ENCODE measurements around the gene CPNE6.

Gene CPNE6

DNA sequence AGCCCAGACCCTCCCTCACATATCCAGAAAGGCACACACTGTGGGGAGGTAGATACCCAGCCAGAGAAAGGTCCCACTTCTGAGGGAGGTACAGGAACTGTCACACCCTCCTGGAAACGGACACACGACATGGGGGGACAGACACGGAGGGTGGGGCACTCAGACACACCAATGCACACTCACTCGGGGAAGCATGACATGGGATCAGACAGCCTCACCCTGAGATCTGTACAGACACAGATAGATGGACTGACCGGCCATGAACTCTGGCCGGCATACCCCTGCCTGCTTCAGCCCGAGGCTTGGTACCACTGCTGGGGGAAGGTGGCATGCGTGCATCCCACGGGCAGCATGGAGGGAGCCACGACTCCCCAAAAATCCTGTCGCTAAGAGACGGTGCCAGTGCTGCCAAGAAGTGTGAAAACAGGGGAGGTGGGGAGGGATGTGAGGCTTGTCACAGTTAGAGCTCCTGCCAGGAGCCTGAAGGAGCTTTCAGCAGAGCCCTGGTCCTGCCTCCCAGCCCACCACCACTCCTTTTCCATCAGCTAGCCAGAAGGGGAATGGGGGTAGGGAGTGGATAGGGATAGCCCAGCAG lies 571 bp downstream of the CPNE6 start:
- H3K4me1 ChIP-seq (ENCODE audit: control insufficient read depth, insufficient read depth, low read length, poor library complexity, severe bottlenecking), result no peaks in the 10 kb centered on the region
- H3K4me3 ChIP-seq (ENCODE audit: extremely low read depth, insufficient read depth, low read length, poor library complexity, severe bottlenecking), result no peak overlapping the region
- 89 to 98% methylated on average over 8 to 11 of the region's 12 CpGs for WGBS, 2 experiments (ENCODE audit: insufficient coverage in 2 of 2)
- no peak overlapping the region for H3K27ac ChIP-seq (ENCODE audit: low read depth, low read length, severe bottlenecking)
- no peaks in the 10 kb centered on the region for H3K36me3 ChIP-seq (ENCODE audit: control insufficient read depth, insufficient read depth, low read length)
- no peaks in the 10 kb centered on the region for H3K9me3 ChIP-seq (ENCODE audit: control insufficient read depth, low read length)

DNA sequence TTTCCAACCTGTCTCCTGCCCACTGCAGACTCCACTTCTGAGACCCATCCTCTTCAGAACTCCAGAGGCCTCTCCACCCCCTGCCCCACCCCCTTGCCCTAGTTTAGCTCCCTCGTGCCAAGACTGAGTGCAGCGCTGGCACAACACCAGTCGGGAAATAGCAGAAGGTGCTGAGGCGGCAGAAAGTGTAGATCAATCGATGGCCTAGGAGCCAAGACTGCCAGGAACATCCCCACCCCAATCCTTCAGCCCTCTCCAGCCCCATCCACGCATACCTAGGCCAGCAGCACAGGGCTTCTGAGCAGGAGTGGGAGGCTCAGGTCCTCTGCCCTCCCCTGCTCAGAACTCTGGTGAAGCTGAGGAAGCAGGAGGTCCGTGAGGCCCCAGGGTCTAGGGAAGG lies 1.1 kb downstream of the CPNE6 start:
- H3K4me1 ChIP-seq (ENCODE audit: control insufficient read depth, insufficient read depth, low read length, poor library complexity, severe bottlenecking), result no peaks in the 10 kb centered on the region
- 86 to 96% methylated on average over 2 to 4 of the region's 7 CpGs for WGBS, 2 experiments (ENCODE audit: insufficient coverage in 2 of 2)
- H3K27ac ChIP-seq (ENCODE audit: low read depth, low read length, severe bottlenecking), result no peak overlapping the region
- no peaks in the 10 kb centered on the region for H3K9me3 ChIP-seq (ENCODE audit: control insufficient read depth, low read length)
- H3K36me3 ChIP-seq (ENCODE audit: control insufficient read depth, insufficient read depth, low read length), result no peaks in the 10 kb centered on the region
- no peak overlapping the region for H3K4me3 ChIP-seq (ENCODE audit: extremely low read depth, insufficient read depth, low read length, poor library complexity, severe bottlenecking)

DNA sequence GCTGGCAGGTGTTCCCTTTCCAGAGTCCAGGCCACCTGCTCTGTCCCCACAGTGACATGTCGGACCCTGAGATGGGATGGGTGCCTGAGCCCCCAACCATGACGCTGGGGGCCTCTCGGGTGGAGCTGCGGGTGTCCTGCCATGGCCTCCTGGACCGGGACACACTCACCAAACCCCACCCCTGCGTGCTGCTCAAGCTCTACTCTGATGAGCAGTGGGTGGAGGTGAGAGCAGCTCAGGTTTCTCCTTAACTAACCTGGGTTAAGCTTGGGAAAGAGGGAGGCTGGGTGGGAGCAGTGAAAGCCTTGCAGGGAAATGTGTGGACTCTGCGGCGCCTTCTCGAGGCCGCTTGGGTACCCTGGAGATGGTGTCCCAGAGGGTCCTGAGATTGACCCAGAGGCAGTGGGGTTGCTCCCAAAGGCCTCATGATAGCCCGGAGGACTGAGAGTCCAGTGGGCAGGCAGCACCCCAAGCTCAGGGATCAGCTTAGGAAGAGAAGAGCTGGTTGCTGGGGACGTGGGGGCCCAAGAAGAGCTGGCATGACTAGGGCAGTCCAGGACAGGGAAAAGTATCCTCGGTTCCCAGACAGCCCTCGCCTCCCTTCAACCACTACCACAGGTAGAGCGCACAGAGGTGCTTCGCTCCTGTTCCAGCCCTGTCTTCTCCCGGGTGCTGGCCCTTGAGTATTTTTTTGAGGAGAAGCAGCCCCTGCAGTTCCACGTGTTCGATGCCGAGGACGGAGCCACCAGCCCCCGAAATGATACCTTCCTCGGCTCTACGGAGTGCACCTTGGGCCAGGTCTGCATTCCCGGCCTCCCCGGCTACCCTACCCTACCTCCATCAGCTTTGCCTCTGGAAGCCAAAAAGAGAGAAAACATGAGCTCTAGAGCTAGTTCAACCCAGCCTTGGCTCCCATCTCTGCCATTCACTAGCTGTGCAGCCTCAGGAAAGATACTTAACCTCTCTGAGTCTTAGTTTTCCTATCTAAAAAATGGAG lies 1.8 kb downstream of the CPNE6 start:
- Histone ChIP-seq H3K4me3 (ENCODE audit: extremely low read depth, insufficient read depth, low read length, poor library complexity, severe bottlenecking) (no peak overlapping the region), H3K36me3 (ENCODE audit: control insufficient read depth, insufficient read depth, low read length) (no peaks in the 10 kb centered on the region), H3K4me1 (ENCODE audit: control insufficient read depth, insufficient read depth, low read length, poor library complexity, severe bottlenecking) (no peaks in the 10 kb centered on the region), H3K9me3 (ENCODE audit: control insufficient read depth, low read length) (no peaks in the 10 kb centered on the region), H3K27ac (ENCODE audit: low read depth, low read length, severe bottlenecking) (no peak overlapping the region)
- 87 to 90% methylated on average over 13 to 18 of the region's 26 CpGs for WGBS, 2 experiments (ENCODE audit: insufficient coverage in 2 of 2)

DNA sequence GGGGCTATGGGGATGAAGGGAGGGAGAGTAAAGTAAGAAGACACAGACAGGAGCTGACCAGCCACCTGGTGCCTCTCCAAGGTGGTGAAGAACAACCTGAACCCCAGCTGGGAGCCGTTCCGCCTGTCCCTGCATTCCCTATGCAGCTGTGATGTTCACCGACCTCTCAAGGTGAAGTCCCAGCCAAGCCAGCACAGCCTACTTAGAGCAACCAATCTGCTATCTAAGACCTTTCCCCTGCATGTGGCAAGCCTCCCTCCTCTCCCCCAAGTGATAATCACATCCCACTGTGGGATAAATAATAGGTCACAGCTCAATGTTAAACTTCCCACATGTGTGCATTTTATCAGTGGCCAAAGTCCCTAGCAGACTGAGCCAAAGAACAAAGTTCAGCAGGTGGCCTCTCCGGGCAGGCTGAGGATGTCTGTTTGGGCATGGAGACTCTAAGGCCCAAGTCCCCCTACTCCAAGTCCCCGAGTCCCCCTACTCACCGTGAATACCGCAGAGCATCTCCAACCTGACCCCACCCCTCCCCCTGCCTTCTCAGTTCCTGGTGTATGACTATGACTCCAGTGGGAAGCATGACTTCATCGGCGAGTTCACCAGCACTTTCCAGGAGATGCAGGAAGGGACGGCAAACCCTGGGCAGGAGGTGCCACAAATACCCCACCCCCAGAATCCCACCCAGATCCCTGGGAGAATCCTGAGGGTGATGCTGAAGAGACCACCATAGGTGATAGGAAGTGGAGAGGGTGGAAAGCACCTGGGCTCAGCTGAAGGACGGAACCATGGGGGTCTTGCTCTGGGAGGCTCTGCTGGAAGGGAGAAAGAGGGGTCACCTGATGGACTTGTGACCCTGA lies 3.5 kb downstream of the CPNE6 start:
- no peak overlapping the region for H3K4me3 ChIP-seq (ENCODE audit: extremely low read depth, insufficient read depth, low read length, poor library complexity, severe bottlenecking)
- 92 to 97% methylated on average over 6 to 8 of the region's 11 CpGs for WGBS, 2 experiments (ENCODE audit: insufficient coverage in 2 of 2)
- H3K4me1 ChIP-seq (ENCODE audit: control insufficient read depth, insufficient read depth, low read length, poor library complexity, severe bottlenecking), result no peaks in the 10 kb centered on the region
- H3K9me3 ChIP-seq (ENCODE audit: control insufficient read depth, low read length), result no peaks in the 10 kb centered on the region
- no peak overlapping the region for H3K27ac ChIP-seq (ENCODE audit: low read depth, low read length, severe bottlenecking)
- H3K36me3 ChIP-seq (ENCODE audit: control insufficient read depth, insufficient read depth, low read length), result no peaks in the 10 kb centered on the region

DNA sequence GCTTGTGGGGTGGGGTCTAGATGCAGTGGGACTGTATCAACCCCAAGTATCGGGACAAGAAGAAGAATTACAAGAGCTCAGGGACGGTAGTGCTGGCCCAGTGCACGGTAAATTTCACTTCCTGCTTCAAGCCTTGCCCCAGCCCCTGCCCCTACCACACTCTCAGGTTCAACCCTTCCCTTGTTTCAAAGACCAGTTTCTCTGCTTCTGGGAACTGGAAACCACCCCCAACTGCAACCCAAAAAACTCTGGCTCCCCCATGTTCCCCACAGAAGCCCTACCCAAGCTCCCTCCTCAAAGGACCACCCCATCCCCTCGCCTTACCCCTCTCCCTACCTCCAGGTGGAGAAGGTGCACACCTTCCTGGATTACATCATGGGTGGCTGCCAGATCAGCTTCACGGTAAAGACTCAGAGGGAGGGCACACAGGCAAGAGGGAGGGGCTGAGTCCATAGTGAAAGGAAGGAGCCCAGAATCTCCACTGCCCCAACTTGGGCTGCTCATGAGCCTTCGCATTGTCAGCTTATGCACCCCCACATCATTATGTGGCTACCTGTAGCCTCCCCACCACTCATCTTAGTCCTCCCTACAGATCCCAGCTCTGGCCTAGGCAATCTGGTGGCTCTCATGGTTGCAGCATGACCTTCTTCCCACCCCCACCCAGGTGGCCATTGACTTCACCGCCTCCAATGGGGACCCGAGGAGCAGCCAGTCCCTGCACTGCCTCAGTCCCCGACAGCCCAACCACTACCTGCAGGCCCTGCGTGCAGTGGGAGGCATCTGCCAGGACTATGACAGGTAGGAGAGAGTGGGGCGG lies 4.3 kb downstream of the CPNE6 start:
- Histone ChIP-seq H3K4me1 (ENCODE audit: control insufficient read depth, insufficient read depth, low read length, poor library complexity, severe bottlenecking) (peaks cover 1% of the 10 kb centered on the region), H3K27ac (ENCODE audit: low read depth, low read length, severe bottlenecking) (no peak overlapping the region), H3K9me3 (ENCODE audit: control insufficient read depth, low read length) (no peaks in the 10 kb centered on the region), H3K36me3 (ENCODE audit: control insufficient read depth, insufficient read depth, low read length) (no peaks in the 10 kb centered on the region), H3K4me3 (ENCODE audit: extremely low read depth, insufficient read depth, low read length, poor library complexity, severe bottlenecking) (no peak overlapping the region)
- WGBS, 2 experiments (ENCODE audit: insufficient coverage in 2 of 2), result 80 to 84% methylated on average over 6 to 11 of the region's 11 CpGs

DNA sequence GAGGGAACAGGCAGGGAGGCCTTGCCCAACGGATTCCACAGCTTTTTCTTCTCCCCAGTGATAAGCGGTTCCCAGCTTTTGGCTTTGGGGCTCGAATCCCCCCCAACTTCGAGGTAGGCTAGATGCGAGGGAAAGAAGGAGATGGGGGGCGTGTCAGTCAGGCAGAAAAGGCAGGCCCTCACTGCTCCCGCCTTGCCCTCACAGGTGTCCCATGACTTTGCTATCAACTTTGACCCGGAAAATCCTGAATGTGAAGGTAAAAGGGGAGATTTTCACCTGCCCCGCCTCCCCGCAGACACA lies 4.9 kb downstream of the CPNE6 start:
- Histone ChIP-seq H3K36me3 (ENCODE audit: control insufficient read depth, insufficient read depth, low read length) (no peaks in the 10 kb centered on the region), H3K27ac (ENCODE audit: low read depth, low read length, severe bottlenecking) (no peak overlapping the region), H3K9me3 (ENCODE audit: control insufficient read depth, low read length) (no peaks in the 10 kb centered on the region), H3K4me3 (ENCODE audit: extremely low read depth, insufficient read depth, low read length, poor library complexity, severe bottlenecking) (no peak overlapping the region), H3K4me1 (ENCODE audit: control insufficient read depth, insufficient read depth, low read length, poor library complexity, severe bottlenecking) (peaks cover 5% of the 10 kb centered on the region)
- 92 to 96% methylated on average over 4 of the region's 10 CpGs for WGBS, 2 experiments (ENCODE audit: insufficient coverage in 2 of 2)

DNA sequence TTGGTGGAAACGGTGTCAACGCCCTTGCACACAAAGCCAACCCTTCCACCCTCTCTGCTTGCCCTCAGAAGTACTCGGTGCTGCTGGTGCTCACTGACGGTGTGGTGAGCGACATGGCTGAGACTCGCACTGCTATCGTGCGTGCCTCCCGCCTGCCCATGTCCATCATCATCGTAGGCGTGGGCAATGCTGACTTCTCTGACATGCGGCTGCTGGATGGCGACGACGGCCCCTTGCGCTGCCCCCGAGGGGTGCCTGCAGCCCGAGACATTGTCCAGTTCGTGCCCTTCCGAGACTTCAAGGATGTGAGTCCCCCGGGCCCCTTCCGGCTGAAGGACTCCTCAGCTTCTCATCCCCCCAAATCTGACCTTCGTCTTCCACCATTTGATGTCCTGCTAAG lies 5.7 kb downstream of the CPNE6 start:
- no peaks in the 10 kb centered on the region for H3K9me3 ChIP-seq (ENCODE audit: control insufficient read depth, low read length)
- H3K36me3 ChIP-seq (ENCODE audit: control insufficient read depth, insufficient read depth, low read length), result no peaks in the 10 kb centered on the region
- H3K4me3 ChIP-seq (ENCODE audit: extremely low read depth, insufficient read depth, low read length, poor library complexity, severe bottlenecking), result no peak overlapping the region
- no peak overlapping the region for H3K27ac ChIP-seq (ENCODE audit: low read depth, low read length, severe bottlenecking)
- peaks cover 5% of the 10 kb centered on the region for H3K4me1 ChIP-seq (ENCODE audit: control insufficient read depth, insufficient read depth, low read length, poor library complexity, severe bottlenecking)
- 92 to 94% methylated on average over 23 of the region's 23 CpGs for WGBS, 2 experiments (ENCODE audit: insufficient coverage in 2 of 2)

DNA sequence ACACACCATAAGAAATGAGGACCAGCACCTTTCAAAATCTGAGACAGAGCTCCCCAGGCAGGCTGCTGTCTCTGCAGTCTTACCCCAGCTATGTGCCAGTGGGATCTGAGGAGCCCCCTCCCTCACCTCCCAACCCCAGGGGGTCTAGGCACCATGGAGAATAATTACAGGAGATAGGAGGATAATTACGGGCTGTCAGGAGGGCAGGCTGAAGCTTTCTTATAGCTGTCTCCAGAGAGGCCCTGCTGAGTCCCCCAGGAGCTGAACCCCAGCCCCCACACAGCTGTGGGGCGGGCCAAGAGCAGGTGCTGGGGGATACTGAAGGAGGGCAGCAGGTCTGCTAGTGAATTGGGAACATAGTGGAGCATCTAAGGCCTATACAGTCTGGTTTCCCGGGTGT lies 6.8 kb downstream of the CPNE6 start:
- Histone ChIP-seq H3K4me3 (ENCODE audit: extremely low read depth, insufficient read depth, low read length, poor library complexity, severe bottlenecking) (no peak overlapping the region), H3K36me3 (ENCODE audit: control insufficient read depth, insufficient read depth, low read length) (no peaks in the 10 kb centered on the region), H3K27ac (ENCODE audit: low read depth, low read length, severe bottlenecking) (no peak overlapping the region), H3K9me3 (ENCODE audit: control insufficient read depth, low read length) (no peaks in the 10 kb centered on the region), H3K4me1 (ENCODE audit: control insufficient read depth, insufficient read depth, low read length, poor library complexity, severe bottlenecking) (peaks cover 5% of the 10 kb centered on the region)
- whole genome bisulfite sequencing, 2 experiments (ENCODE audit: insufficient coverage in 2 of 2), result 83% methylated on average over 2 of the region's 3 CpGs; no CpG with 5 or more reads in 1 of the 2 experiments

DNA sequence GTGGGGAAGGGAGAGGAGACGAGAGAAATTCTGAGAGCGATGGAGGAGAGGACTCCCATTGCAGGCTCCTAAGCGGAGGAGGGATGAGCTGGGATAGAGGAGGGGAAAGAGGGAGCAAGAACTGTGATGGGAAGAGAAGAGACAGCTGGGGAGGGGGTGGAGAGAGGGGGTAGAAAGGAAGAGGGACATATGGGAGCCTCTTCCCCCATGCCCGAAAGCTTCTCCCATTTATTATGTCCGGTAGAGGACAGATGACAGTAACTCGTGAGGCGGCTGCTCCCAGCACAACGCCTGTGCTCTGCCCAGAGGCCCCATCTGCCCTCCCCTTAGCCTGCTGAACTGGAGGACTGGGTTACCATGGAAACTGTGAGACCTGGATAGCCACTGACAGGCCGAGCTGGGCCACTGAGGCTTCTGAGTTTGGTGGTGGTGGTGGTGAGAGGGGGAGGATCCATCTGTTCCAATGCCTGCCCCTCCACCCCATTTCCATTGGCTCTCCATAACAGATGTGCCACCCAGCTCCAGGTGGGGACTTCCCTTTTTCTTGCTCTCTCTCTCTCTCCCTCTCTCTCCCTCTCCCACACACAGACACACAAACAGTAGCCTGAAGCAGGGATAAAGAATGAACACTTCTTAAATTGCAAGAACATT lies 8.3 kb downstream of the CPNE6 start:
- Histone ChIP-seq H3K4me3 (ENCODE audit: extremely low read depth, insufficient read depth, low read length, poor library complexity, severe bottlenecking) (no peak overlapping the region), H3K27ac (ENCODE audit: low read depth, low read length, severe bottlenecking) (no peak overlapping the region), H3K4me1 (ENCODE audit: control insufficient read depth, insufficient read depth, low read length, poor library complexity, severe bottlenecking) (peaks cover 5% of the 10 kb centered on the region), H3K9me3 (ENCODE audit: control insufficient read depth, low read length) (no peaks in the 10 kb centered on the region), H3K36me3 (ENCODE audit: control insufficient read depth, insufficient read depth, low read length) (no peaks in the 10 kb centered on the region)
- WGBS, 2 experiments (ENCODE audit: insufficient coverage in 2 of 2), result 53 to 69% methylated on average over 7 of the region's 9 CpGs

DNA sequence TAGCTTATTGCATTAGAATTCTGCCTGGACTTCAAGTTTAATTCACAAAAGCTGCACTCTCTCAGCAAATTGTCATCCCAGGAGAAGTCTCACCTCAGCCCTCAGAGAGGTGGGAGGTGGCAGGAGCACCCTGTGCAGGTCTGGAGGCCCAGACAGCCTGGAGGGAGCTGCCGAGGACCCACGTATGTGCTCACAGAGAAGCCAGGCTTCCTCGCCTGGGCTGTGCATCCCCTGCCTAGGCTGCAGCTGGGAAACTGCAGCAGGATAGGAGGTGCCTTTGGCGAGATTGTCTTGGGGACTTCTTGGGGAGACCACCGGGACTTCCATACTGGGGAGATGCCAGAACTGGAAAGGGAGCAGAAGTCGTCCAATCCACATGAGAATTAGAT lies 8.8 kb downstream of the CPNE6 start:
- WGBS, 2 experiments (ENCODE audit: insufficient coverage in 2 of 2), result 84 to 89% methylated on average over 3 to 6 of the region's 6 CpGs
- Histone ChIP-seq H3K36me3 (ENCODE audit: control insufficient read depth, insufficient read depth, low read length) (no peaks in the 10 kb centered on the region), H3K4me3 (ENCODE audit: extremely low read depth, insufficient read depth, low read length, poor library complexity, severe bottlenecking) (no peak overlapping the region), H3K9me3 (ENCODE audit: control insufficient read depth, low read length) (no peaks in the 10 kb centered on the region), H3K4me1 (ENCODE audit: control insufficient read depth, insufficient read depth, low read length, poor library complexity, severe bottlenecking) (peaks cover 5% of the 10 kb centered on the region), H3K27ac (ENCODE audit: low read depth, low read length, severe bottlenecking) (no peak overlapping the region)
